Karpas-422 (cell line): ENCODE data around the gene ITPKC. TPM values are rescaled to one million over a fixed set of nuclear protein-coding genes. Genes with fewer than 3 reads are reported as not detected.

Experiments used
- DNase-seq: peaks from one replicate; pipeline ENCODE4 v3.0.0-alpha.2; 2015
- H2AFZ ChIP-seq: fragments of 200-600 bp; sonication (generic); 2 replicates; pipeline ENCODE4 v1.6.1; 2014; ENCODE audit warnings: antibody characterized with exemption, low read length, mixed read lengths
- H3K27ac ChIP-seq: fragments of 200-600 bp; sonication (generic); 2 replicates; pipeline ENCODE4 v1.5.1; 2014; ENCODE audit warnings: mild to moderate bottlenecking, low read length, moderate library complexity
- H3K27me3 ChIP-seq: fragments of 200-600 bp; sonication (generic); 2 replicates; pipeline ENCODE4 v1.6.1; 2014; ENCODE audit warnings: low read length, mixed read lengths
- H3K36me3 ChIP-seq: fragments of 200-600 bp; sonication (generic); 2 replicates; pipeline ENCODE4 v1.6.1; 2014; ENCODE audit warnings: low read length, mixed read lengths; ENCODE audit not compliant: insufficient read depth
- H3K4me1 ChIP-seq: fragments of 200-600 bp; sonication (generic); 2 replicates; pipeline ENCODE4 v1.6.1; 2014; ENCODE audit warnings: mild to moderate bottlenecking, low read length, mixed read lengths
- H3K4me2 ChIP-seq: fragments of 200-600 bp; sonication (generic); 2 replicates; pipeline ENCODE4 v1.6.1; 2014; ENCODE audit warnings: low read length, low read depth, mild to moderate bottlenecking; ENCODE audit not compliant: poor library complexity, severe bottlenecking
- H3K4me3 ChIP-seq: fragments of 200-600 bp; sonication (generic); 2 replicates; pipeline ENCODE4 v1.5.1; 2014; ENCODE audit warnings: mild to moderate bottlenecking, antibody characterized with exemption, low read length, mixed read lengths
- H3K79me2 ChIP-seq: fragments of 200-600 bp; sonication (generic); 2 replicates; pipeline ENCODE4 v1.6.1; 2014; ENCODE audit warnings: mild to moderate bottlenecking, low read length, mixed read lengths
- H3K9ac ChIP-seq: fragments of 200-600 bp; sonication (generic); 2 replicates; pipeline ENCODE4 v1.6.0; 2014; ENCODE audit warnings: low read length
- H3K9me2 ChIP-seq: fragments of 200-600 bp; sonication (generic), shearing (Covaris generic); replicated peaks from 2 replicates; pipeline ENCODE4 v1.6.0; 2014; ENCODE audit warnings: mild to moderate bottlenecking, low read length, moderate library complexity; ENCODE audit not compliant: insufficient read depth
- H3K9me3 ChIP-seq: fragments of 300-700, 200-600 bp; sonication (generic); 2 replicates; pipeline ENCODE4 v1.6.1; 2014; ENCODE audit warnings: low read length, mixed read lengths
- H4K20me1 ChIP-seq: fragments of 200-600 bp; sonication (generic); 2 replicates; pipeline ENCODE4 v1.6.1; 2014; ENCODE audit warnings: mild to moderate bottlenecking, antibody characterized with exemption, low read length, low read depth; ENCODE audit not compliant: insufficient read depth
- total RNA-seq: library from RNA; depleted of rRNA; stranded (reverse); fragments of >200 nt; shearing (Covaris generic); gene quantifications from 2 replicates; pipeline ENCODE4 v1.2.3, GENCODE V29; 2014; ENCODE audit warnings: low replicate concordance

The ITPKC gene
- total RNA-seq, 1 experiment from 2014 or later: 5.9 TPM

DNA sequence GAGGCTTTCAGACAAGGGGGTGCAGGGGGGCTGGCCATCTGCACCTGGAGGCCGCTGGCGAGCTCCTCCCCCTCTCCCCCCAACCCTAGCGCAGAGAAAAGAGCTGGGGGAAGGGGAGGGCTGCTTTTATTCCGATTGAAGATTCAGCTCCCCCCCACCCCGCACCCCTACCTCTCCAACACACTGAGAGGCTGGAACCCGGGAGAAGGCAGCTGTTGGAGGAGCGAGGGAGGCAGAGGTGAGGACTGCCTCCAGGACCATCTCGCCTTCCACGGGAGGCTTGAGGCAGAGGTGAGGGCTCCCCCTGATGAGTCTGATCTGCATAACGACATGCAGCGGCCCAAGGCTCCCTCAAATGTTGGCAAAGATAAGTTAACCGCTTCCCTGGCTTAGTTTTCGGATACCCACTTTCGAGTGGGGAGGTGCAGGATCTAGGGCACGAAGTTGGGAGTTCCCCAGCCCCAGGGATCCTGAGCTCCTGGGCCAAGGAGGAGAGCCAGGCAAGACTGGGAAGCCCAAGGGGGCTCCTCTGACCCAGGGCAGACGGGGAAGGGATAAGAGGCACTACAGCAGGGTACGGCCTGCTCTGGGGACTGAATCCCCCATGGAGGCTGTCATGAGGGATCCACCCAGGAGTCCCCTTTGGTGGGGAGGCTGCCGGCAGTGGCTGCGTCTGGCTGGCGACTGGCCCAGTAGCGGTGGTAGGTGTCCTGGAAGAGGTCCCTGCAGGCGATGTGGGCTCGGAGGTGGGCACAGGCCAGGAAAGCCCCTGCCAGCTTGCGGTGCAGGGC is 25.3 kb upstream of the ITPKC start:
- H4K20me1 ChIP-seq: peaks cover 15% of the 10 kb centered on the region; the same call in 1 of the 2 replicates
- H3K4me1 ChIP-seq: peaks cover 45% of the 10 kb centered on the region
- H3K4me3 ChIP-seq: peak overlapping the region; percentile 97
- H3K9me2 ChIP-seq: no peaks in the 10 kb centered on the region
- no peaks in the 10 kb centered on the region for H3K9me3 ChIP-seq
- peak; percentile 55 for DNase-seq
- H3K27me3 ChIP-seq: no peaks in the 10 kb centered on the region
- peaks cover 35% of the 10 kb centered on the region for H3K79me2 ChIP-seq
- peak overlapping the region; percentile 88 for H3K27ac ChIP-seq
- peaks cover 5% of the 10 kb centered on the region for H3K36me3 ChIP-seq
- H2AFZ ChIP-seq: no peak overlapping the region
- H3K4me2 ChIP-seq: peak overlapping the region; percentile 98
- H3K9ac ChIP-seq: peak overlapping the region; percentile 79

- H3K4me3 ChIP-seq: no peak overlapping the region
- no peak for DNase-seq
Observed at GRCh38 chr19:40692212-40692551, 24.7 kb upstream of the ITPKC start.

DNA sequence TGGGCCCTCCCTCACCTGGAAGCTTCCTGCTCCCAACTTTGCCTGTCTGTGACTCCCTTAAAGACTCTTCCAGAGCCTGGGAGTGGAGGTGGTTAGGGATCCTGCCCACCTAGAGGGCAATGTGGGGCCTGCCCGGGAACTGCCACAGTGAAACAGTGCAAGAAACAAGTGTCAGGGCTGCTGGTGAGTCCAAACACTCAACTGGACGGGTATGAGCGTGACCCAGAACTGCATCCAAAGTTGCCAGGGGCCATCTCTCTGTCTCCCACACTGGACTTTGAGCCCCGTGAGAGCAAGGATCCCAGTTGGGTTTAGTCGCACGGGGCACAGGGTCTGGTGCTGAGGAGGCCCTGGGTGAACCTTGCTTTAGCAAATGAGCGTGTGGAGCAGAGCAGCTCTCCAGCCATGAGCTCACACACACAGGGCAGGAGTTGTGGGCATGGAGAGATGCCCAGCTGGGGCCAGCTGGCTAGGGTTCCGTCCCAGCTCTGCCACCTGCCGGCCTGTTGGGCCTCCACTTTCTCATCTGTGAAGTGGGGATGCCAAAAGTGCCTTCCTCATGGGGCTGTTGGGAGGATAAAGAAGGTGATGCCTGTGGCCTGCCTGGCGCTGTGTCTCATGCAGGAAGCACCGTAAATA is 23.6 kb upstream of the ITPKC start:
- H3K36me3 ChIP-seq: no peaks in the 10 kb centered on the region
- H3K9ac ChIP-seq: no peak overlapping the region

More at GRCh38 chr19:40692212-40692551, 24.7 kb upstream of the ITPKC start:
- Histone ChIP-seq H3K9me3 (no peaks in the 10 kb centered on the region), H3K79me2 (peaks cover 29% of the 10 kb centered on the region), H4K20me1 (peaks cover 15% of the 10 kb centered on the region; the same call in 1 of the 2 replicates), H2AFZ (no peak overlapping the region), H3K4me1 (peaks cover 39% of the 10 kb centered on the region), H3K27me3 (no peaks in the 10 kb centered on the region), H3K9me2 (no peaks in the 10 kb centered on the region), H3K9ac (no peak overlapping the region), H3K27ac (no peak overlapping the region), H3K36me3 (no peaks in the 10 kb centered on the region), H3K4me2 (no peak overlapping the region)

DNA sequence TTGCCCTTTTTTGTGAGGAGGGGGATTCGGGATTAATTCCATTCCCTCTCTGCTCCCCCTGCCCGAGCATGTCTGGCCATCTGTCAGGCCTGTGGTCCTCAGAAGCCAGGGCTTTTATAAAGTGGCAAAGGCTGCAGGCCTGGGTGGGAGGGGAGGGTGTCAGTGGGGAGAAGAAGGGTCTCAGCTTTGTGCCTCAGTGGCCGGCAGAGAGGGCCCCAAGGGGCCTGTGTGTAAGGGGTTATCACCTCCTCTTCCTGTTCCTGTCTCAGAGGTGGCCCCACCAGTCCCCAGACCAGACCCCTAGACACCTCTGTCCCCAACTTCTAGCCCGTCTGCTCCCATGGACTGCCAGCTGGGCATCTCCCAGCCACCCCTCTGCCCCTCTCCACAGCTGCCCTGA is 23.0 kb upstream of the ITPKC start:
- Histone ChIP-seq H3K79me2 (peaks cover 14% of the 10 kb centered on the region), H3K27ac (no peak overlapping the region), H3K27me3 (no peaks in the 10 kb centered on the region), H3K9me2 (no peaks in the 10 kb centered on the region), H3K4me1 (peaks cover 22% of the 10 kb centered on the region), H3K4me3 (no peak overlapping the region), H3K4me2 (no peak overlapping the region), H3K9me3 (no peaks in the 10 kb centered on the region), H4K20me1 (0 out of 2 replicates have a peak, but pooled peaks cover 4% of the 10 kb centered on the region), H3K9ac (no peak overlapping the region), H2AFZ (no peak overlapping the region), H3K36me3 (0 out of 2 replicates have a peak, but pooled peaks cover 3% of the 10 kb centered on the region)
- DNase-seq: no peak

More for the DNA sequence above, 23.6 kb upstream of the ITPKC start:
- Histone ChIP-seq H3K4me2 (no peak overlapping the region), H3K9me3 (no peaks in the 10 kb centered on the region), H4K20me1 (peaks cover 10% of the 10 kb centered on the region; the same call in 1 of the 2 replicates), H3K27me3 (no peaks in the 10 kb centered on the region), H3K4me3 (no peak overlapping the region), H3K4me1 (peaks cover 29% of the 10 kb centered on the region), H3K27ac (no peak overlapping the region), H3K79me2 (peaks cover 20% of the 10 kb centered on the region), H2AFZ (no peak overlapping the region), H3K9me2 (no peaks in the 10 kb centered on the region)
- DNase-seq: no peak

GRCh38 chr19:40695881-40696280 is 21.0 kb upstream of the ITPKC start:
- no peak for DNase-seq

DNA sequence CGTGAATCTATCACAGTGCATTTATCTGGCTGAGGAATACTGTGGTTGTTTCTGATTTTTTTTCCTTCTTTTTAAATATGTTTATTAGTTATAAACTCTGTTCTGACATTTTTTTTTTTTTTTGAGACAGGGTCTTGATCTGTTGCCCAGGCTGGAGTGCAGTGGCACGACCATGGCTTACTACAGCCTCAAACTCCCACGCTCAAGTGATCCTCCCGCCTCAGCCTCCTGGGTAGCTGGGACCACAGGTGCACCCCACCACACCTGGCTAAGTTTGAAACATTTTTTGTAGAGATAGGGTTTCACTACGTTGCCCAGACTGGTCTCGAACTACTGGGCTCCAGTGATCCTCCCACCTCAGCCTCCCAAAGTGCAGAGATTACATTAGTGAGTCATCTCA is 19.9 kb upstream of the ITPKC start:
- Histone ChIP-seq H3K27ac (no peak overlapping the region), H3K36me3 (peaks cover 7% of the 10 kb centered on the region; the same call in 1 of the 2 replicates), H3K4me2 (no peak overlapping the region), H3K9me2 (no peaks in the 10 kb centered on the region), H4K20me1 (no peaks in the 10 kb centered on the region), H3K27me3 (no peaks in the 10 kb centered on the region), H3K9me3 (no peaks in the 10 kb centered on the region), H3K79me2 (no peaks in the 10 kb centered on the region), H3K9ac (no peak overlapping the region), H3K4me3 (no peak overlapping the region), H2AFZ (no peak overlapping the region), H3K4me1 (no peaks in the 10 kb centered on the region)
- no peak for DNase-seq

More at GRCh38 chr19:40695881-40696280, 21.0 kb upstream of the ITPKC start:
- Histone ChIP-seq H3K36me3 (peaks cover 3% of the 10 kb centered on the region; the same call in 1 of the 2 replicates), H3K27ac (no peak overlapping the region), H3K4me3 (no peak overlapping the region), H3K4me1 (peaks cover 10% of the 10 kb centered on the region), H3K27me3 (no peaks in the 10 kb centered on the region), H3K9me3 (no peaks in the 10 kb centered on the region), H3K79me2 (no peaks in the 10 kb centered on the region), H3K9ac (no peak overlapping the region), H3K4me2 (no peak overlapping the region), H4K20me1 (no peaks in the 10 kb centered on the region), H3K9me2 (no peaks in the 10 kb centered on the region), H2AFZ (no peak overlapping the region)

DNA sequence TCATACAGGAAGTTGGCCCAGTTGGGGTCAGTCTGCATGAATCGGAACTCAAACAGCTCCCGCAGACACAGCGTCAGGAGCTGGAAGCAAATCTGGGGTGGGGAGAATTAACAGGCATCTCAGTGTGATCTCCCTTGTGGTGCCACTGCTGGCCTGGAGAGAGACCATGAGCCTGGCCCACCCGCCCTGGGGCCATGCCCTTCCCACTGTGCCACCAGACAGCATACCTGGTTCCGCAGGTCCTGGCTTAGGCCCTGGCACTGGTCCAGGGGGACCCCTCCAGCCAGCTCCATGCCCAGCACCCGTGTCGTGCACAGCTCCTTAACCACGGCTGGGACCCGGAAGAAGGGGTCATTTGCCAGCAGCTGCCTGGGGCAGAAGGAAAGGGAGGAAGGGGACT is 16.8 kb upstream of the ITPKC start:
- no peak overlapping the region for H3K27ac ChIP-seq
- no peak overlapping the region for H3K4me3 ChIP-seq
- H4K20me1 ChIP-seq: no peaks in the 10 kb centered on the region
- H3K36me3 ChIP-seq: peaks cover 15% of the 10 kb centered on the region
- H3K9ac ChIP-seq: no peak overlapping the region
- no peaks in the 10 kb centered on the region for H3K27me3 ChIP-seq
- H2AFZ ChIP-seq: no peak overlapping the region
- H3K9me3 ChIP-seq: no peaks in the 10 kb centered on the region
- H3K9me2 ChIP-seq: no peaks in the 10 kb centered on the region
- no peak overlapping the region for H3K4me2 ChIP-seq
- no peaks in the 10 kb centered on the region for H3K4me1 ChIP-seq
- no peaks in the 10 kb centered on the region for H3K79me2 ChIP-seq
- DNase-seq: no peak

GRCh38 chr19:40701758-40702157 is 15.2 kb upstream of the ITPKC start:
- H4K20me1 ChIP-seq: no peaks in the 10 kb centered on the region
- H3K4me3 ChIP-seq: no peak overlapping the region
- no peak overlapping the region for H3K9ac ChIP-seq
- H3K27ac ChIP-seq: no peak overlapping the region
- no peaks in the 10 kb centered on the region for H3K79me2 ChIP-seq
- H3K36me3 ChIP-seq: peaks cover 18% of the 10 kb centered on the region
- no peaks in the 10 kb centered on the region for H3K27me3 ChIP-seq
- H3K9me3 ChIP-seq: no peaks in the 10 kb centered on the region
- DNase-seq: no peak
- no peak overlapping the region for H3K4me2 ChIP-seq
- H3K4me1 ChIP-seq: no peaks in the 10 kb centered on the region
- no peaks in the 10 kb centered on the region for H3K9me2 ChIP-seq
- no peak overlapping the region for H2AFZ ChIP-seq
